HFFc6 (cell line): ENCODE data around the gene ABCB1. TPM values are rescaled to one million over a fixed set of nuclear protein-coding genes. Genes with fewer than 3 reads are reported as not detected.

Experiments used
- DNase-seq: peaks from one replicate; pipeline ENCODE4 v3.0.0-alpha.2; 2018
- H3K27ac Mint-ChIP-seq: 2 replicates; pipeline ENCODE4 v1.8.0; 2020; ENCODE audit warnings: mild to moderate bottlenecking, mixed read lengths
- H3K27me3 Mint-ChIP-seq: 2 replicates; pipeline ENCODE4 v1.8.0; 2021; ENCODE audit warnings: mild to moderate bottlenecking, moderate library complexity, mixed read lengths; ENCODE audit not compliant: insufficient read depth
- H3K36me3 Mint-ChIP-seq: 2 replicates; pipeline ENCODE4 v1.8.0; 2021; ENCODE audit warnings: low read depth, mixed read lengths
- H3K4me1 Mint-ChIP-seq: 2 replicates; pipeline ENCODE4 v1.8.0; 2020; ENCODE audit warnings: low read depth, mixed read lengths
- H3K4me3 Mint-ChIP-seq: 2 replicates; pipeline ENCODE4 v1.8.0; 2020; ENCODE audit warnings: mild to moderate bottlenecking, moderate library complexity, mixed read lengths
- H3K9me3 Mint-ChIP-seq: 2 replicates; pipeline ENCODE4 v1.8.0; 2020; ENCODE audit warnings: mild to moderate bottlenecking, mixed read lengths
- CTCF ChIP-seq: fragments of 200-600 bp; sonication (generic); IDR thresholded peaks from 2 replicates; pipeline ENCODE4 v1.5.0; 2021; ENCODE audit warnings: antibody characterized with exemption, mild to moderate bottlenecking
- total RNA-seq, 6 experiments: library from RNA; stranded (reverse); fragmentation: NEBNext Ultra II Directional; extraction: Animal tissue kit (Norgen Biotek cat#: 25700); gene quantifications; 2 replicates in 1 of 6; 3 replicates in 5 of 6; pipeline ENCODE4 v1.2.3, GENCODE V29; 2021

The ABCB1 gene
- total RNA-seq, 6 experiments from 2014 or later, result 4.4 to 7.4 (median 5.9) TPM

- Mint-ChIP-seq H3K9me3 (no peaks in the 10 kb centered on the region), H3K4me1 (no peaks in the 10 kb centered on the region), H3K27me3 (no peaks in the 10 kb centered on the region; the same call in 1 of the 2 replicates), H3K4me3 (no peak overlapping the region), H3K36me3 (no peaks in the 10 kb centered on the region), H3K27ac (no peak overlapping the region)
- DNase-seq, result no peak
- no peak; the same call in 1 of the 2 replicates for TF ChIP-seq CTCF
These were observed 93.2 kb downstream of the ABCB1 start for GRCh38 chr7:87507446-87507845.

DNA sequence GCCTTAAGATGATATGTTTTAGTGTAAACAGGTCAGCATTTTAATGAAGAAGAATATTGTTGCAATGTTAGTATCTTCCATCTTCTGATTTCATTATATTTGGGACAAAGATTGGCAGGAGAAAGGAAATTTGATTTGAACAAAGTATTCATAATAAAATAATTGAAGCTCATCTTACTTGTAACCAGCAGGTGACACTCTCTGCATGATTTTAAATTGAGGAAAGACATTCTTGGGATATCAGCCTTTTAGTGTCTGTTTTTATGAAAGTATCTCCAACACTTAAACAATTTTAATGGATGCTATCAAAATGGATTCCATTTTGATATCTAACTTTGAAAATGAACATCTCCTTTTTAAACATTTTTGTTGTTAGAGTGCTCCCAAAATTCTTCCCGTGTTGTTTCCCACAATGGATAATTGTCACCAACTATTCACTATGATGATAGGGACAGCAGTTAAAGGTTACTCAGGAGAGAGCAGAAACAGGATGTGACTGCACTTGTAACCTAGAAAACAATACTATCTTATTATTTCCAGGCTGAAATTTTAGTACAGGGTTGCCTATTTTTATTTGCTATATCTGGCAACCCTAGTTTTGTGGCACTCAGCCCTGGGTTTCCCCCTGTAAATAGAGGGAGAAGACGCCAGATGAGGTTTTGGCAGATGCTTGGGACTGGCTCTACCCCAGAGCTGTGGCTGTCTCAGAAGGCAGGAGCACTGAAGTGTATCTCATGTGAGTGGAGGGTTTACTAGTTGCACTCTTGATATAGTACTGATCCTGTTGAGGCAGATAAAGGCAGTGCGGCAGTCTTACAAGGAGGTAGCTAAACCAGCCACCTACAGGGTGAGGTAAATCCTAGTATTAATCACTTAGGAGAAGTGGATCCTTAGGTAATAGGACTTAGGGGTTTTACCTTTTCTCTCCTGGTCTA, 94.2 kb downstream of the ABCB1 start:
- no peak overlapping the region for H3K4me3 Mint-ChIP-seq
- H3K4me1 Mint-ChIP-seq, result no peaks in the 10 kb centered on the region
- no peaks in the 10 kb centered on the region for H3K9me3 Mint-ChIP-seq
- no peaks in the 10 kb centered on the region; the same call in 1 of the 2 replicates for H3K27me3 Mint-ChIP-seq
- TF ChIP-seq CTCF, result peak; percentile 75
- no peak overlapping the region for H3K27ac Mint-ChIP-seq
- H3K36me3 Mint-ChIP-seq, result no peaks in the 10 kb centered on the region
- DNase-seq, result peak; percentile 11

DNA sequence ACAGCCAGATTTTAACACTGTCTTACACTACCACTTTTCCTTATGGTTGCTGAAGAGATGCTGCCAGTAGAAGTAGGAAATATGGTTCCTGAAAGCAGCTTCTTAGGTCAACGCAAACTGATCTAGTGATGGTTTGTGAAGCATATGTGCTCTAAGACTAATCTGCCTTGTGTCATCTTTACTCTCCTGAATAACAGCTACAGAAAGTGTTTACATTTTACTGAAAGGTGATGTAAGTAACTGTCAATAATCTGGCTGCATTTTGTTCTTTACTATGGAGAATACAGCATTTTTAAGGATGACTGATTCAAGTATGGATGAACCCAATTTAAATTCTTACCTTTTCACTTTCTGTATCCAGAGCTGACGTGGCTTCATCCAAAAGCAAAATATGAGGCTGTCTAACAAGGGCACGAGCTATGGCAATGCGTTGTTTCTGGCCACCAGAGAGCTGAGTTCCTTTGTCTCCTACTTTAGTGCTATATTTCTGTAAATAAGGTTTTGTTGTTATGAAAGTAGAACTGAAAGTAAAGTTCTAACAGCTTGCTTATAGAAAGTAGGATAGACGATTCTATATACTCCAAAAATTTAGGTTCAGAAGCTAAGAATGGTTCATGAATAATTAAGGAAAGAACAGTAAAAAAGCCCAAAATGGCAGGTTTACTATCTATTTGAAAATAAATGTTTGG, 95.0 kb downstream of the ABCB1 start:
- Mint-ChIP-seq H3K4me1 (no peaks in the 10 kb centered on the region), H3K4me3 (no peak overlapping the region), H3K36me3 (no peaks in the 10 kb centered on the region), H3K27me3 (no peaks in the 10 kb centered on the region; the same call in 1 of the 2 replicates), H3K27ac (no peak overlapping the region), H3K9me3 (no peaks in the 10 kb centered on the region)
- DNase-seq, result no peak
- no peak for TF ChIP-seq CTCF

DNA sequence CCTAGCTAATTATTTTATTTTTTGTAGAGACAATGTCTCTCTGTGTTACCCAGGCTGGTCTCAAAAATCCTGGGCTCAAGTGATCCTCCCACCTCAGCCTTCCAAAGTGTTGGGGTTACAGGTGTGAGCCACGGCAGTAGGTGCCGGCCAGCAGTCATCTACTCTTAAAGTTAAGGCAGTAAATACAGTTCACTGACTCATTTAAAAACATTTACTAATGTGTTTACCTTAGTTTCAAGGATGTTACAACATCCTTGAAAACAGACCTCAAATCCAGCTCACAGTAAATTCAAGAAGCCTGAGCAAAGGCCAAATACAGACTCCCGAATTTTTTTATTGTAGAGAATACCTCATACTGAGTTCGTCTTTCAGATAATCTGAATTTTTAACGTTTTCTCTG, 95.6 kb downstream of the ABCB1 start:
- no peaks in the 10 kb centered on the region for H3K4me1 Mint-ChIP-seq
- no peaks in the 10 kb centered on the region for H3K9me3 Mint-ChIP-seq
- no peak for TF ChIP-seq CTCF
- no peak overlapping the region for H3K4me3 Mint-ChIP-seq
- H3K27me3 Mint-ChIP-seq, result peaks cover 4% of the 10 kb centered on the region; the same call in 1 of the 2 replicates
- no peaks in the 10 kb centered on the region for H3K36me3 Mint-ChIP-seq
- H3K27ac Mint-ChIP-seq, result no peak overlapping the region
- no peak for DNase-seq

DNA sequence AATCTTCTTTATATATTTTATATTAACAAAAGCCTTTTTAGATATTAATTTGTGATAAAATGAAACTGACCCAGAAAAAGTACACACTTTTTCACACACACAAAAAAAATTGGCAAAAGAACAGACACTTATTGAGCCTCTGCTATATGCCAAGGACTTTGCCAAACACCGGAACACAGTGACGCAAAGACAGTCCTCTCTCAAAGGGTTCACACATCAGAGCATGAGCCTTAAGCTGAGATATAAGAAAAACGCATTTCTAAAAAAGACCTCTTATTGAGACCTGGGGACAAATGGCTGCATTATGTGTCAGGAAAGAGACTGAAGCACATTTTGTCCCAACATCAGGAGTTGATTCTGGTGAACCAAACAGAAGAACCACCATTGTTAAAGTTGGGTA, 101.2 kb downstream of the ABCB1 start:
- Mint-ChIP-seq H3K4me1 (no peaks in the 10 kb centered on the region), H3K4me3 (no peak overlapping the region), H3K9me3 (peaks cover 3% of the 10 kb centered on the region; the same call in 1 of the 2 replicates), H3K36me3 (no peaks in the 10 kb centered on the region), H3K27me3 (peaks cover 9% of the 10 kb centered on the region; the same call in 1 of the 2 replicates), H3K27ac (no peak overlapping the region)
- DNase-seq, result no peak
- no peak for TF ChIP-seq CTCF
